Parathyroid adenoma (tissue), 2 donors: ENCODE measurements around the gene CCDC141.
"Not testable (repeated sequence)": the region's sequence is repeated elsewhere in the genome, so short reads cannot be mapped to it uniquely, and the experiment has no call there.

ENCODE experiments used
- H2AFZ ChIP-seq: fragments of 300-600 bp; sonication (generic); one replicate; pipeline ENCODE4 v1.7.0; 2017; ENCODE audit warnings: antibody characterized with exemption, mild to moderate bottlenecking
- H3K27ac ChIP-seq: fragments of 300-600 bp; sonication (generic); one replicate; pipeline ENCODE4 v1.7.0; 2017
- H3K27me3 ChIP-seq: fragments of 300-600 bp; sonication (generic); one replicate; pipeline ENCODE4 v1.7.0; 2017; ENCODE audit warnings: low read length; ENCODE audit not compliant: control insufficient read depth, insufficient read depth
- H3K36me3 ChIP-seq: fragments of 300-600 bp; sonication (generic); one replicate; pipeline ENCODE4 v1.7.0; 2017; ENCODE audit warnings: low read length; ENCODE audit not compliant: control insufficient read depth, insufficient read depth
- H3K4me1 ChIP-seq: fragments of 300-600 bp; sonication (generic); one replicate; pipeline ENCODE4 v1.7.0; 2017; ENCODE audit warnings: control low read depth
- H3K4me2 ChIP-seq: fragments of 300-600 bp; sonication (generic); one replicate; pipeline ENCODE4 v1.7.0; 2017; ENCODE audit warnings: low read length
- H3K4me3 ChIP-seq: fragments of 300-600 bp; sonication (generic); one replicate; pipeline ENCODE4 v1.7.0; 2017; ENCODE audit warnings: low read depth, low read length
- H3K79me2 ChIP-seq: fragments of 300-600 bp; sonication (generic); one replicate; pipeline ENCODE4 v1.7.0; 2017; ENCODE audit warnings: control low read depth
- H3K9ac ChIP-seq: fragments of 300-600 bp; sonication (generic); one replicate; pipeline ENCODE4 v1.7.0; 2017; ENCODE audit warnings: mild to moderate bottlenecking
- H3K9me3 ChIP-seq: fragments of 300-600 bp; sonication (generic); one replicate; pipeline ENCODE4 v1.7.0; 2017; ENCODE audit warnings: low read length; ENCODE audit not compliant: control insufficient read depth
- TF ChIP-seq, protein P1 (sequence below): fragments of 300-600 bp; sonication (generic); IDR thresholded peaks from one replicate; pipeline ENCODE4 v1.7.0; 2017; ENCODE audit warnings: antibody characterized with exemption, mild to moderate bottlenecking
- donor health status: primary hyperparathyroidism.

CCDC141 gene

GRCh38 chr2:179069685-179070084 lies 19.7 kb upstream of the CCDC141 start:
- Histone ChIP-seq H3K27ac (no peak overlapping the region), H3K4me1 (no peaks in the 10 kb centered on the region), H3K36me3 (no peaks in the 10 kb centered on the region), H3K9ac (no peak overlapping the region), H3K27me3 (no peaks in the 10 kb centered on the region), H2AFZ (no peak overlapping the region), H3K79me2 (no peaks in the 10 kb centered on the region), H3K4me2 (no peak overlapping the region), H3K4me3 (no peak overlapping the region), H3K9me3 (no peaks in the 10 kb centered on the region)
- TF ChIP-seq, protein P1, sequence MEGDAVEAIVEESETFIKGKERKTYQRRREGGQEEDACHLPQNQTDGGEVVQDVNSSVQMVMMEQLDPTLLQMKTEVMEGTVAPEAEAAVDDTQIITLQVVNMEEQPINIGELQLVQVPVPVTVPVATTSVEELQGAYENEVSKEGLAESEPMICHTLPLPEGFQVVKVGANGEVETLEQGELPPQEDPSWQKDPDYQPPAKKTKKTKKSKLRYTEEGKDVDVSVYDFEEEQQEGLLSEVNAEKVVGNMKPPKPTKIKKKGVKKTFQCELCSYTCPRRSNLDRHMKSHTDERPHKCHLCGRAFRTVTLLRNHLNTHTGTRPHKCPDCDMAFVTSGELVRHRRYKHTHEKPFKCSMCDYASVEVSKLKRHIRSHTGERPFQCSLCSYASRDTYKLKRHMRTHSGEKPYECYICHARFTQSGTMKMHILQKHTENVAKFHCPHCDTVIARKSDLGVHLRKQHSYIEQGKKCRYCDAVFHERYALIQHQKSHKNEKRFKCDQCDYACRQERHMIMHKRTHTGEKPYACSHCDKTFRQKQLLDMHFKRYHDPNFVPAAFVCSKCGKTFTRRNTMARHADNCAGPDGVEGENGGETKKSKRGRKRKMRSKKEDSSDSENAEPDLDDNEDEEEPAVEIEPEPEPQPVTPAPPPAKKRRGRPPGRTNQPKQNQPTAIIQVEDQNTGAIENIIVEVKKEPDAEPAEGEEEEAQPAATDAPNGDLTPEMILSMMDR: no peak

DNA sequence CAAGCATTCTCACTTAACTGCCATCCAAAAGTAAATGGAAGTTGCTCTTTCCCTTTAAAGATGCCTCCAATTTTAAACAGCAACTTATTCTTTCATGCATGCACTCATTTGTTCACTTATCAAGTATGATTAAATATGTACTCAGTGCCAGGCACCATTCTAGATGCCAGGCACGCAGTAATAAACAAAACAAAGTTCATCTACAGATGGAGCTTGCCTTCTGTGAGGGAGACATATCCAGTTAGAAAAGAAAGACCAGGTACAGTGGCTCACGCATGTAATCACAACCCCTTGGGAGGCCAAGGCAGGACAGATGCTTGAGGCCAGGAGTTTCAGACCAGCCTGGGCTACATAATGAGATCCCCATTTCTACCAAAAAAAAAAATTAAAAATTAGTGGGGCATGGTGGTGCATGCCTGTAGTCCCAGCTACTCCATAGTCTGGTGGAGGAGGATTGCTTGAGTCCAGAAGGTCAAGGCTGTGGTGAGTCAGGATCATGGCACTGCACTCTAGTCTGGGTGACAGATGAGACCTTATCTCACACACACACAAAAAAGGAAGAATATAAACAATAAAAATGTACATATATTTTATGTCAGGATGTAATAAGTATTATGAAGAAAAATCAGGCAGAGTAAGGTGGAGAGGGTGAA lies 19.2 kb upstream of the CCDC141 start:
- H3K9me3 ChIP-seq: no peaks in the 10 kb centered on the region
- no peaks in the 10 kb centered on the region for H3K36me3 ChIP-seq
- H3K4me1 ChIP-seq: no peaks in the 10 kb centered on the region
- no peak overlapping the region for H3K4me2 ChIP-seq
- H3K9ac ChIP-seq: no peak overlapping the region
- no peak overlapping the region for H3K27ac ChIP-seq
- no peaks in the 10 kb centered on the region for H3K27me3 ChIP-seq
- no peak overlapping the region for H3K4me3 ChIP-seq
- H2AFZ ChIP-seq: no peak overlapping the region
- TF ChIP-seq, protein P1: no peak
- H3K79me2 ChIP-seq: no peaks in the 10 kb centered on the region

DNA sequence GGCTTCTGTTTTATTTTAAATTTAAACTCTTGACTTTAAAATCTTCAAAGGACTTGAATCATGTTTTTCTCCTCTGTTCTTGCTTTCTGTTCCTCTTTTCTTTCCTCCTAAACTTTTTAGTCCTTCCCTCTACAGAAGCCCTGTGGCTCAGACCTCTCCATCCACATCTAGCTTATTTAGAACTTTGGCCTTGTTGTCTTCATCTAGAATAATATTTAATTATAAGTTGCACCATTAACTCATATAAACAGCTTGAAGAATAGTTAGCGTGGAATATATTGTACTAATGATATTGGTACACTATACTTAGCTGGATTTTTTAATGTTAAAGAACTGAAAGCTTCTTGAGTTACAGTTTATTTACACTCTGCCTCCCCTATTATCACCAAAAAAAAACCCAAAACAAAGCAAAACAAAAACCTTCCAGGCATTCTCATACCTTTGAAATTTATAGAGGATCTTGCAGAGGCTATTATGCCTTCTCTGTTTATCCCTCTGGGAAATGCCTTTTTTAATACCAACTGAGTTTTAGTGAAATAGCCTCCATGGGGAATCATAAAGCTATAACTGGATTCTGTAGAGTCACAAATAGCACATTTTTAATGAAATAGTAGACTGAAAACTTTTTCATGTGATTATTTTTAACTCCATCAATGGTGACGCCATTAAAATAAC lies 9.2 kb upstream of the CCDC141 start:
- Histone ChIP-seq H3K27me3 (no peaks in the 10 kb centered on the region), H3K36me3 (no peaks in the 10 kb centered on the region), H3K27ac (no peak overlapping the region), H3K79me2 (no peaks in the 10 kb centered on the region), H3K4me2 (no peak overlapping the region), H3K9ac (no peak overlapping the region), H3K4me3 (no peak overlapping the region), H2AFZ (no peak overlapping the region), H3K4me1 (no peaks in the 10 kb centered on the region), H3K9me3 (no peaks in the 10 kb centered on the region)
- TF ChIP-seq, protein P1: no peak

DNA sequence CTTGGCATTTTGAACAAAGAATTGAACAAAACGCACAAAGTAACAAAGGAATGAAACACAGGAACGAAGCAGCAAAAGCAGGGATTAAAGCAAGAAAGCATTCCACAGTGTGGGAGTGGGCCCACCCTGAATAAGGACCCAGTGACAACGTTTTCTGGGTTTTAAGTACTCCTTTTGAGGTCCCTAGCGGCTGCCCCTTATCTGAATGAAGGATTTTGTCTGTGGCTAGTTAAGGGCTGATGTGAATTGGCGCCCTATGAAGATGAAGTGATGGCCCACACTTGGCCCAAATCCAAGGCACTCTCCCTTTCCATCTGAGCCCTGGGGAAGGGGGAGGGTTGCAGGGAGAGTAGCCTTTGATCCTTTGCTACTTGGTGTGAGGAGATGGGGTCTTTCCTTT lies 7.8 kb upstream of the CCDC141 start:
- Histone ChIP-seq H2AFZ (no peak overlapping the region), H3K36me3 (no peaks in the 10 kb centered on the region), H3K4me2 (no peak overlapping the region), H3K9me3 (no peaks in the 10 kb centered on the region), H3K79me2 (no peaks in the 10 kb centered on the region), H3K27ac (no peak overlapping the region), H3K9ac (no peak overlapping the region), H3K4me1 (no peaks in the 10 kb centered on the region), H3K27me3 (no peaks in the 10 kb centered on the region), H3K4me3 (no peak overlapping the region)
- TF ChIP-seq, protein P1: no peak

- H3K4me1 ChIP-seq, H3K36me3 ChIP-seq, H3K79me2 ChIP-seq, H3K4me2 ChIP-seq, H2AFZ ChIP-seq, H3K9ac ChIP-seq, H3K27ac ChIP-seq, H3K4me3 ChIP-seq, H3K27me3 ChIP-seq, H3K9me3 ChIP-seq: not testable (repeated sequence)
These were observed 3.6 kb upstream of the CCDC141 start for GRCh38 chr2:179053568-179053967.
